Esophagus mucosa (tissue), 1 donor: Measurements from ENCODE around the gene PEMT. TPM values are rescaled to one million over a fixed set of nuclear protein-coding genes. Genes with fewer than 3 reads are reported as not detected.

Experiments used
- ATAC-seq: fragments of 200-7000 bp; cut with Tn5 transposase; one replicate; pipeline ENCODE4 v1.9.1; 2020
- total RNA-seq: library from RNA; stranded (reverse); gene quantifications from one replicate; pipeline ENCODE4 v1.2.4, GENCODE V29; 2023
- donor health status: DM: yes; HTN: yes; CAD: no.

The PEMT gene
- total RNA-seq, 1 donor from 2014 or later = 29.5 TPM

DNA sequence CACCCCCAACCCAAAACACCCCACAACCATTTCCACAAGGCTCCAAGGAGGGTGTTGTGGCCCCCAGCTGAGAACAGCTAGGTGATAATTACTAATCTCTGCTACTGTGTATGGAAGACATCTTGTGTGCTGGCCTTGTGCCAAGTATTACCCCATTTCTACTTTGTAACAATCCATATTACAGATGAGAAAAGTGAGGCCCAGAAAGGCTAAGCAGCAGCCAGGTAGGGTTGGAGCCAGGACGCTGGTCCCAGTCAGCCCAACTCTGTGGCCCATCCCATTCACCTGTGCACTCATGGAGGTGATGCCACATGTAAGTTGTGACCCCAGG is 12.4 kb upstream of the PEMT start:
- no peak for ATAC-seq

DNA sequence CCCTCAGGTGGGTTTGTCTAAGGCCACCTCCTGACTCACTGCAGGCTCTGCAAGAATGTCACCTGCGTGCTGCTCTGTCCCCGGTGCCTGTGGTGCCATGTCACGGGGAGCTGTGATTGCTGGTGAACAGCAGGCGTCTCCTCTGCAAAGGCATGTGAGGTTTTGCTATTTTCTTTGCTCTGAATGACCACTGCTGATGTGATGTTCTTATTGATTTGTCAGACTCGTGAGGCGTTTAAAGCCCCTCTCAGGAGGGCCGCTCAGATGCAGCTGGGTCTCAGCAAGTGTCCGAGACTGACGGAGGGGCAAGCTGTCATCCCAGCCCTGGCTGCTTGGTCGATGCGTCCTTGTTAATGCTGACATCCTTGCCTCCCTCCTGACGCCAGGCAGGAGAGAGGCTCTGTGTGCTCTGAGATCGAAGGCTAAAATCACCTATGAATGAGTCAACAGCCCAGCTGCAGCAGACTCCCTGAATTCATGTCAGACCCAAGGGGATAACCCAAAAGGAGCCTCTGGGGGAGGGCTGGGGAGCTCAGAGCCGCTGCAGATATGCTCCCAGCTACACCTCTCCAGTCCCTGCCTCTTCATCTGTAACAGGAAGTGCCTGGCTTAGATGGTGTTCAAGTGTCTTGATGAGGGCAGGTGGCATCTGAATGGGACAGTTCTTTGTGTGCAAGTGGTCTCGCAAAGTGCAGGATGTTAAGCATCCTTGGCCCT is 11.8 kb upstream of the PEMT start:
- no peak for ATAC-seq

GRCh38 chr17:17599965-17600364 is 8.5 kb upstream of the PEMT start:
- no peak for ATAC-seq

DNA sequence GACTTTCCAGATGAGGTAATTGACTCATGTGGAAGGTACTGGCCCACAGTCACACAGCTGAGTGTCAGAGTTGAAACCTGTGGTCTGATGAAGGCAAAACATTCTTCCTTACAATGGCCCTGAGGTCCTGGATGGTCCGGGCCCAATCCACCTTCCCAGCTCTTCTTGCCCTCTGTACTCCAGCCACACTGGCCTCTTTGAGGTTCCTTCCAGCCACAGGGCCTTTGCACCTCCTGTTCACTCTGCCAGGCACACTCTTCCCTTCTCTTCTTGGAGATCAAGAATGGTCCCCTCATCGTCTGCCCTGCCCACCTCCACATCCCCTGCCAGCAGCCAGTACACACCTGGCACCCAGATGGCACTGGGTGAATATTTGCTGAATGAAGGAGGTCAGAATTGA is 6.5 kb upstream of the PEMT start:
- no peak for ATAC-seq

GRCh38 chr17:17595755-17596154 is 4.2 kb upstream of the PEMT start:
- no peak for ATAC-seq

- no peak for ATAC-seq
These were observed 1.7 kb upstream of the PEMT start for GRCh38 chr17:17593222-17593620.

DNA sequence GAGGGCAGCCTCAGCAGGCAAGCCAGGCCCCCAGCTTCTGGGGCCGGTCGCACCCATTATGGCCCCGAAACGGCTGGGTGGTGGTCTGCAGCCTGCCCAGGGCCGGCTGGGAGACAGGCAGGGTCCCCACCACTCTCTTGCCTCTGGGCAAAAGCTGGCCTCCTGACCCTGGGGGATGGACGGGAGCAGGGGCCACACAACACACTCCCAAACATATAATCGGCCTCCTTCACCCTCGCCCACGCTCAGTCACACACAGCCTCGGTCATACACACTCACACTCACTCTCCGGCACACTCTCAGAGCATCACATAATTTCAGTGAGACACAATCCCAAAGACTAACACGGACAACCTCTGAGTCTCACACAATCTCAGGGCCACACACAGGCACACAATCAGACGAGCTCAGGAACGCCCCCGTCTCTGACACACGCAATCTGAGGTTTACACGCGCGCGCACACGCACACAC is 589 bp downstream of the PEMT start:
- no peak for ATAC-seq

DNA sequence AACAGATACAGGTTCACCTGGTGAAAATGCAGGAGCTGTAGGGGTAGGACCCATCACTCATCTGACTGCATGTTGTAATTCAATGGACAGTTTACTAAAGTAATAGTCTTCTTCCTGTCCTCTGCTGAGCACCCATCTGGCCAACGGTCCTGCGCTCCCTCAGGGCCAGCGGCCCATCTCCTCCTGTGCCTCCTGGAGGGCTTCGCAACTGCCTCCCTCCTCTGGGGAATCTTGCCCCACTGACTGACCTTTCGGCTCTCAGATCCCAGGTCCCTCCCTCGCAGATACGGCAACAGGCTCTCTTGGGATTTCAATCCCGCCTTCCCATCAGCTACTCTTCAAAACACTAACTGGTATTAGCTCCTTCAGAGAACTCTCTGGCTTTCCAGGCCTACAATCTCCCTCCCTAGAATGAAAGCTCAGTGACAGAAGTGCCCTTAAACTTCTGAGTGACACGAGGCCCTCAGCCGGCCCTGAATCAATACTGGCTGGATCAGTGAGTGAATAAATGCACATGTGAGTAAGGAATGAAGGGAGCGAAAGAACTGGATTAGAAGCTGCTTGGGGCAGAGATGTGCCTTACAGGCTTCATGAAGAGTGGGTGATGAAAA is 1.3 kb downstream of the PEMT start:
- no peak for ATAC-seq

- ATAC-seq = no peak
These were observed 3.7 kb downstream of the PEMT start for GRCh38 chr17:17587614-17588337.

DNA sequence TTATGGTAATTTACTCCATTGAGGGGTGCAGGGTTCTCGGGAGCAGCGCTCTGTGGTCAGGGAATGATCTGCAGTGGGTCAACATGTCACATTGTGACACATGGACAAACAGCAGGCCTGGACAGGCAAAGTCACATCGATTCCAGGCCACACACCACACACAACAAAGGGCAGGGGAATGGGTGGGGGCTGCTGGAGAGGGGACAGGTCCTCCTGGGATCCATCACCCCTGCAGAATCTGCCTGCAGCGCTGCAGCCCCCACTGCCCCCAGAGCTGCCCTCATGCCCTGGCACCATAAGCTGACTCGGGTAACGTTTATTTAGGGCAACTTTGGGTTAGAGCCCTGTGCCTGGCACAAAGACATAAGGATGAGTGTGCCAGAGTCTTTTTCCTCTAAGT is 9.1 kb downstream of the PEMT start:
- ATAC-seq = peak; percentile 20

DNA sequence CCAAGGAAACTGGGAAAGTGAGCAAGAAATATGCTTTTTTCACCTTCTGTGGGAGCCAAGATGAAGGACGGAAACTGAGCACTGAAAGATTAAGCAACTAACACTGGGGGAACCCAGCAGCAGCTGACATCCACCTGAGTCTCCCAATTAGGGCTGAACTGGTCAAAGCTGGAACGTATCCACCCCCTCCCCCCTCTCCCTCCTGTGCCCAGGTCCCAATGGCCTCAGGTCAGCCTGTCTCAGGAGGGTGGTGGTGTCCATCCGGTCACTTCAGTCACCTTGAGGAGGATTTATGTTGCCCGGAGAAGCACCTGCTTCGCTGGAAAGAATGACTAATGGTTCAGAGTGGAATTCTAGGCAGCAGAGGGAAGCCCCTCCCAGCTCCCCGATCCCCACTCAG is 10.0 kb downstream of the PEMT start:
- no peak for ATAC-seq

- ATAC-seq = no peak
These were observed 10.6 kb downstream of the PEMT start for GRCh38 chr17:17580662-17581470.

GRCh38 chr17:17579691-17580090 is 11.8 kb downstream of the PEMT start:
- no peak for ATAC-seq

GRCh38 chr17:17577373-17577772 is 14.1 kb downstream of the PEMT start:
- ATAC-seq = no peak

- ATAC-seq = no peak
These were observed 14.7 kb downstream of the PEMT start for GRCh38 chr17:17576772-17577234.

DNA sequence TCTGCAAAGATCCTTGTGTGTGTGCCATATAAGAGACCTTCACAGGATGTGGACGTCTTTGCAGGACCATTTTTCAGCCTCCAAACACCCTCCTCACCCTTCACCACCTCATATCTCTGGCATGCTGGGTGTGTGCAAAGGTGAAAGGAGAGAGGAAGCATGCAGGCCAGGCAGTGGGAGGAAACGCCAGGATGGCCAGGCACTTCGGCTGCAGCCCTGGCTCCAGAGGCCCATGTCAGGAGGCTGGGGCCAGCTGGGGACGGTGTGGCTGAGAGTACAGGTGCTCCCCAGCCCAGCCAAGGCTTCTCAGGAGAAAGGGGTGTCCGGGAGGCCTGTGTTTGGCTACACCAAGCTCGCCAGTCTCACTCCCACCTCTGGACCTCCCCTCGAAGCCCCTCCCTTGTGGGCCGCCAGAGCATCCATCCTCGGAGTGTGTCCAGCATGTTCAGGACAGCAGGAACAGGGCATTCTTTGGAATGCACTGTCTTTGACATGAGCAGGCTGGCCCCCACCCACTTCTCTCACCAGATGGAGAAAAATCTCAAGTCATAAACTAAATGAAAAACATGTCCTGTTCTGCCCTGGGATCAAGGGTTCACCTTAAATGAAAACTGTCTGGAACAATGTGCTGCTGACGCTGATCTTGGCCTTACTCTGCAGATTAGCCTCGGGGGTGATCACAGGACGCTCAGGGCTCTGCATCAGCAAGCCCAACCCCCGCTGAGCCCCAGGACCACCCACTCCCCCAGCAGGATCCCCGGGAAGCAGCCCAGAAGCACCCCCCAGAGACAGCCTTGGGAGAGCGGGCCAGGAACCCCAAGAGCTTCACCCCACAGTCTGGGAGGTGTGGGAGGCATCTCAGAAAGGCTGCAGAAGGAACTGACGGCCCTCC is 15.9 kb downstream of the PEMT start:
- peak; percentile 30 for ATAC-seq

- ATAC-seq = no peak
These were observed 17.6 kb downstream of the PEMT start for GRCh38 chr17:17573912-17574311.

- no peak for ATAC-seq
These were observed 19.3 kb downstream of the PEMT start for GRCh38 chr17:17572010-17572785.

DNA sequence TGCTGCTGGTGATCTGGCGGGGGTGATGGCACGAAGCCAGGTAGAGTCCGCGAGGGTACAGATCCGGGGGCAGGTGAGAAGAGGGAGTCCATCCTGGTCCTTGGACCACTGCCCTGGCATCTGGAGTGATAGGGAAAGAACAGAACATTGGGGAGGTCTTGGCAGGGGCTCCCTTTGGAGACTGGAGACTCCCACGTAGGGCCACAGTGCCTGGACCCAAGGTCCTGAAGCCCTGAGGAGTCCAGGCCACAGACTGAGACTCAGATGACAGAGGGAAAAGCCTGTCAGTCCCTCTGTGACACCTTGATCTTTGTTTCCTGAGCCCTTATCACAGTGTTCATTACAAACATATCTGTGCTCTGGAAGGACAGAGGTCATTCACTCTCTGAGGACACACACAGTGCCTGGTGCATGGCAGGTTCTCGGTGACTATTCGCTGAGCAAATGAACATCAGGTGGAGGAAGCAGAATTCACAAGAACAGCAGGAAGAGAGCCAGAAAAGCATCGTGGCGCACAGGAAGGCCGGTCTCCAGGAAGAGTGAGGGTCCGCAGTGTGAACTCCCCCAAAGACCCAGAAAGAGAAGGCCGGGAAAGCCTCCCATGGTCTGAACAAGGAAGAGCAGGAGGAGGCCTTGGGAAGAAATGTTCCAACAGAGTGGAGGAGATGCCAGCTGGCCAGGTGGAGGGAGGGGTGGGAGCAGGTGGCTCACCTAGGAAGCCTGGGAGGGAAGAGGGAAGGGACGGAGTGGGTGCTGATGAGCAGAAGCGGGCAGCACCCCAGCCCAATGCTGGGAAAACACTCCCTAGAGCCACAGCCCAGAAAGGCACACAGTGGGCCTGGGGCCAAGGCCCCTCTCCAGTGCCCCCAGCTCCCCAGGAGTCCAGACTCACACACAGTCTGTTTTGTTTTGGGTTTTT is 20.5 kb downstream of the PEMT start:
- no peak for ATAC-seq
